PC-9 (cell line): ENCODE measurements around the gene ROR2. TPM values are rescaled to one million over a fixed set of nuclear protein-coding genes. Genes with fewer than 3 reads are reported as not detected.

Source experiments
- BruUV-seq: library from RNA; stranded (reverse); fragments of 400-500 nt; replicated peaks from 2 replicates; lab custom pipeline; 2021; lab: Mats Ljungman, UMichigan
- CTCF ChIA-PET: fragments of 300-600 bp; sonication (Branson Sonifier 250); formaldehyde crosslinking; loops from one replicate; lab custom pipeline; 2022; ENCODE audit warnings: antibody characterized with exemption; lab: Charles Lee
- POLR2A ChIA-PET: fragments of 300-600 bp; sonication (Branson Sonifier 250); formaldehyde crosslinking; loops from one replicate; lab custom pipeline; 2022; ENCODE audit warnings: antibody characterized with exemption; ENCODE audit not compliant: unreplicated experiment; lab: Charles Lee
- DNase-seq, 2 experiments: peaks; one replicate each; pipeline versions ENCODE4 v3.0.0 to v3.0.0-alpha.2; 2015 to 2022; ENCODE audit warnings: mixed read lengths in 1 of 2
- H2AFZ ChIP-seq: fragments of 200-600 bp; sonication (generic); 2 replicates; pipeline ENCODE4 v1.8.1; 2017; ENCODE audit warnings: antibody characterized with exemption
- H3F3A ChIP-seq: fragments of 200-600 bp; sonication (generic); 2 replicates; pipeline ENCODE4 v1.8.1; 2017; ENCODE audit warnings: antibody characterized with exemption, mild to moderate bottlenecking, low read depth; ENCODE audit not compliant: insufficient read depth
- H3K27ac ChIP-seq: fragments of 200-600 bp; sonication (generic); 2 replicates; pipeline ENCODE4 v1.6.1; 2016; ENCODE audit warnings: mixed run types
- H3K27me3 ChIP-seq: fragments of 200-600 bp; sonication (generic); 2 replicates; pipeline ENCODE4 v1.6.1; 2016; ENCODE audit warnings: low read depth, mixed run types; ENCODE audit not compliant: insufficient read depth
- H3K36me3 ChIP-seq: fragments of 200-600 bp; sonication (generic); 2 replicates; pipeline ENCODE4 v1.6.1; 2016; ENCODE audit warnings: low read depth, mixed run types
- H3K4me1 ChIP-seq: fragments of 200-600 bp; sonication (generic); replicated peaks from 2 replicates; pipeline ENCODE4 v1.6.1; 2016; ENCODE audit warnings: mixed run types; ENCODE audit not compliant: insufficient read depth
- H3K4me2 ChIP-seq: fragments of 200-600 bp; sonication (generic); 2 replicates; pipeline ENCODE4 v1.6.1; 2017; ENCODE audit warnings: mixed run types
- H3K4me3 ChIP-seq: fragments of 200-600 bp; sonication (generic); 2 replicates; pipeline ENCODE4 v1.6.1; 2016; ENCODE audit warnings: mixed run types
- H3K79me2 ChIP-seq: fragments of 200-600 bp; sonication (generic); 2 replicates; pipeline ENCODE4 v1.6.1; 2017; ENCODE audit warnings: low read depth, mixed run types
- H3K9me2 ChIP-seq: fragments of 200-600 bp; sonication (generic); 2 replicates; pipeline ENCODE4 v1.8.1; 2017; ENCODE audit warnings: mild to moderate bottlenecking; ENCODE audit not compliant: insufficient read depth
- H3K9me3 ChIP-seq: fragments of 200-600 bp; sonication (generic); 2 replicates; pipeline ENCODE4 v1.8.1; 2016; ENCODE audit warnings: low read depth; ENCODE audit not compliant: insufficient read depth
- H4K20me1 ChIP-seq: fragments of 200-600 bp; sonication (generic); 2 replicates; pipeline ENCODE4 v1.8.1; 2017; ENCODE audit not compliant: insufficient read depth
- CTCF ChIP-seq: fragments of 200-600 bp; sonication (generic); conservative IDR thresholded peaks from 2 replicates; pipeline ENCODE4 v1.6.1; 2017; ENCODE audit warnings: mixed run types, antibody characterized with exemption, mild to moderate bottlenecking, moderate library complexity
- EZH2 ChIP-seq: fragments of 200-600 bp; sonication (generic); IDR thresholded peaks from 2 replicates; pipeline ENCODE4 v1.8.0; 2017; ENCODE audit warnings: antibody characterized with exemption, low read depth
- intact Hi-C: fragments of 100-400 bp; cut with micrococcal nuclease; formaldehyde crosslinking; loops from one replicate; pipeline ENCODE4 v1.10.0; 2022; ENCODE audit not compliant: unreplicated experiment
- total RNA-seq: library from RNA; stranded (reverse); gene quantifications from 2 replicates; pipeline ENCODE4 v1.2.3, GENCODE V29; 2021

ROR2 gene
- total RNA-seq, 1 experiment from 2014 or later, result not detected

- Histone ChIP-seq H4K20me1 (no peaks in the 10 kb centered on the region), H2AFZ (no peak overlapping the region), H3K4me3 (no peak overlapping the region), H3K27ac (no peak overlapping the region), H3F3A (no peaks in the 10 kb centered on the region), H3K4me1 (no peaks in the 10 kb centered on the region), H3K9me2 (no peaks in the 10 kb centered on the region), H3K9me3 (peaks cover 16% of the 10 kb centered on the region), H3K36me3 (no peaks in the 10 kb centered on the region), H3K4me2 (no peak overlapping the region; the same call in 1 of the 2 replicates), H3K79me2 (no peaks in the 10 kb centered on the region), H3K27me3 (peaks cover 39% of the 10 kb centered on the region)
- BruUV-seq, result no TSS peak
- DNase-seq, result no peak
- CTCF ChIA-PET, result no interaction called here
- POLR2A ChIA-PET, result no interaction called here
- TF ChIP-seq CTCF, result no peak
- no peak for TF ChIP-seq EZH2
- intact Hi-C loops, result no loop called here
Measured at GRCh38 chr9:91933556-91934352, 16.3 kb downstream of the ROR2 start.

GRCh38 chr9:91930475-91930874 is 19.6 kb downstream of the ROR2 start:
- intact Hi-C loops, result no loop called here
- BruUV-seq, result no TSS peak
- no peak overlapping the region for H2AFZ ChIP-seq
- CTCF ChIA-PET, result no interaction called here
- DNase-seq, result no peak
- H3F3A ChIP-seq, result no peaks in the 10 kb centered on the region
- no peak overlapping the region for H3K27ac ChIP-seq
- TF ChIP-seq CTCF (no peak), EZH2 (no peak)
- peaks cover 16% of the 10 kb centered on the region for H3K9me3 ChIP-seq
- no peaks in the 10 kb centered on the region for H4K20me1 ChIP-seq
- no peak overlapping the region for H3K4me3 ChIP-seq
- H3K79me2 ChIP-seq, result no peaks in the 10 kb centered on the region
- peaks cover 29% of the 10 kb centered on the region for H3K27me3 ChIP-seq
- H3K4me2 ChIP-seq, result no peak overlapping the region
- H3K9me2 ChIP-seq, result no peaks in the 10 kb centered on the region
- POLR2A ChIA-PET, result no interaction called here
- no peaks in the 10 kb centered on the region for H3K4me1 ChIP-seq
- no peaks in the 10 kb centered on the region for H3K36me3 ChIP-seq

- ChIA-PET CTCF (no interaction called here), POLR2A (no interaction called here)
- Histone ChIP-seq H3K9me3 (peaks cover 16% of the 10 kb centered on the region), H4K20me1 (no peaks in the 10 kb centered on the region), H3K4me1 (no peaks in the 10 kb centered on the region), H3K36me3 (no peaks in the 10 kb centered on the region), H3K4me2 (no peak overlapping the region), H3K27me3 (peaks cover 32% of the 10 kb centered on the region), H3K27ac (no peak overlapping the region), H2AFZ (no peak overlapping the region), H3K4me3 (no peak overlapping the region), H3K79me2 (no peaks in the 10 kb centered on the region), H3K9me2 (no peaks in the 10 kb centered on the region), H3F3A (no peaks in the 10 kb centered on the region)
- intact Hi-C loops, result no loop called here
- BruUV-seq, result no TSS peak
- no peak for TF ChIP-seq EZH2
- no peak for TF ChIP-seq CTCF
- DNase-seq, result no peak
Measured at GRCh38 chr9:91929331-91929730, 20.7 kb downstream of the ROR2 start.
